Panc1 (cell line): ENCODE data around the gene GPC6. TPM values are rescaled to one million over a fixed set of nuclear protein-coding genes. Genes with fewer than 3 reads are reported as not detected.

Experiments used
- ATAC-seq: fragments of 200-7000 bp; cut with Tn5 transposase; 2 replicates; pipeline ENCODE4 v1.9.1; 2020; ENCODE audit warnings: mild to moderate bottlenecking, moderate library complexity
- BruUV-seq: library from RNA; stranded (reverse); fragments of 400-500 nt; replicated peaks from 2 replicates; lab custom pipeline; 2021; lab: Mats Ljungman, UMichigan
- CTCF ChIA-PET: fragments of 300-600 bp; sonication (Branson Sonifier 250); formaldehyde crosslinking; loops from one replicate; lab custom pipeline; 2022; ENCODE audit warnings: antibody characterized with exemption; lab: Charles Lee
- POLR2A ChIA-PET: fragments of 300-600 bp; sonication (Branson Sonifier 250); formaldehyde crosslinking; loops from one replicate; lab custom pipeline; 2022; ENCODE audit warnings: antibody characterized with exemption; lab: Charles Lee
- DNase-seq: peaks from one replicate; pipeline ENCODE4 v3.0.0-alpha.2; 2010; ENCODE audit warnings: low read depth, low spot score
- H3K27ac ChIP-seq: 2 replicates; pipeline ENCODE4 v1.5.1; 2011; ENCODE audit warnings: mild to moderate bottlenecking, low read length, inconsistent platforms
- H3K27me3 ChIP-seq: fragments of 200-500 bp; sonication (Bioruptor generic); 2 replicates; pipeline ENCODE4 v1.6.0; 2014; ENCODE audit warnings: low read length, inconsistent platforms; ENCODE audit not compliant: control insufficient read depth, insufficient read depth
- H3K36me3 ChIP-seq: fragments of 200-500 bp; sonication (Bioruptor generic); 2 replicates; pipeline ENCODE4 v1.5.1; 2014; ENCODE audit warnings: inconsistent platforms, mild to moderate bottlenecking, low read length, moderate library complexity; ENCODE audit not compliant: control insufficient read depth, insufficient read depth
- H3K4me1 ChIP-seq: 2 replicates; pipeline ENCODE4 v1.5.1; 2011; ENCODE audit warnings: inconsistent platforms, mild to moderate bottlenecking, low read length, moderate library complexity; ENCODE audit not compliant: control insufficient read depth, insufficient read depth
- H3K4me3 ChIP-seq, 2 experiments: 2 replicates each; pipeline ENCODE4 v1.5.1; 2011 to 2012; ENCODE audit warnings: low read depth in 2 of 2, low read length in 2 of 2, mild to moderate bottlenecking in 2 of 2, inconsistent platforms in 1 of 2, moderate library complexity in 1 of 2
- H3K9me3 ChIP-seq: fragments of 200-500 bp; sonication (Bioruptor generic); 2 replicates; pipeline ENCODE4 v1.5.1; 2014; ENCODE audit warnings: low read depth, mild to moderate bottlenecking, inconsistent platforms, low read length, moderate library complexity; ENCODE audit not compliant: control insufficient read depth, insufficient read depth
- POLR2AphosphoS5 ChIP-seq: IDR thresholded peaks from 2 replicates; pipeline ENCODE4 v1.6.1; 2012; ENCODE audit warnings: mild to moderate bottlenecking, low read depth, low read length, moderate library complexity
- SIN3A ChIP-seq: IDR thresholded peaks from 2 replicates; pipeline ENCODE4 v1.6.1; 2012; ENCODE audit warnings: low read depth, mild to moderate bottlenecking, low read length, moderate library complexity, borderline replicate concordance; ENCODE audit not compliant: insufficient read depth
- TCF7L2 ChIP-seq: IDR thresholded peaks from 2 replicates; pipeline ENCODE4 v1.6.1; 2011; ENCODE audit warnings: mild to moderate bottlenecking, low read depth, low read length, inconsistent platforms
- in situ Hi-C: cut with HindIII; loops from 2 replicates; pipeline ENCODE4 v1.10.0; 2016; ENCODE audit warnings: low sequenced_read_pairs, low pct_unique_long_range_greater_than_20kb
- intact Hi-C: fragments of 100-400 bp; cut with micrococcal nuclease; formaldehyde crosslinking; loops from one replicate; pipeline ENCODE4 v1.10.0; 2022; ENCODE audit not compliant: unreplicated experiment
- total RNA-seq: library from RNA; stranded (reverse); gene quantifications from one replicate; pipeline ENCODE4 v1.2.1, GENCODE V29; 2021; ENCODE audit not compliant: unreplicated experiment
- TF ChIP-seq, protein P1 (sequence below): fragments of 450-650 bp; IDR thresholded peaks from 2 replicates; pipeline ENCODE4 v1.5.1; 2017; ENCODE audit warnings: mild to moderate bottlenecking
- TF ChIP-seq, protein P2 (sequence below), 2 experiments: IDR thresholded peaks; 2 replicates each; pipeline ENCODE4 v1.6.1; 2011 to 2012; ENCODE audit warnings: low read depth in 2 of 2, control low read depth in 1 of 2, low read length in 1 of 2, mild to moderate bottlenecking in 1 of 2, moderate library complexity in 1 of 2; ENCODE audit not compliant: insufficient read depth in 1 of 2

GPC6 gene
- total RNA-seq, 1 experiment from 2014 or later, result 4.8 TPM

DNA sequence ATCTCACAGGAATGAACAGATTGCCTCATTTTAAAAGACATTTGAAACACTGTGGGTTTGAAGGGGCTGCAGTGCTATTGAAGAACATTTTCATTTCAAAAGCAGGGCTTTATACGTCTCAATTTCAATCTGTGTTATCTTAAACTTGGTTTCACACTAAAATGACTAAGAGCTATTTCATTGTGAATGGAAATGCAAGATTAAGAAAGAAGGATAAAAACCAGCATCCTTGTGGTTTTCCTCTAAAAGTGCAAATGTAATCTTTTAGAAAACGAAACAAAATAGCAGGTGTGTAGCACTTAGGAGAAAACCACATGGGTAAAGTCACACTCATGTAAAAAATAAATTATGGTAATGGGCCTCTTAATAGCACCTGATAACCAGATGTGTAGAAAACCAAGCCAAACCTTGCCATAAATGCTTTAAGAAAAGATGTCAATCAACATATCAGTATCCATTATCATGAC is 397.7 kb downstream of the GPC6 start:
- intact Hi-C loops, result no loop called here
- H3K36me3 ChIP-seq, result no peaks in the 10 kb centered on the region
- DNase-seq (no peak), ATAC-seq (no peak)
- TF ChIP-seq, protein P1, sequence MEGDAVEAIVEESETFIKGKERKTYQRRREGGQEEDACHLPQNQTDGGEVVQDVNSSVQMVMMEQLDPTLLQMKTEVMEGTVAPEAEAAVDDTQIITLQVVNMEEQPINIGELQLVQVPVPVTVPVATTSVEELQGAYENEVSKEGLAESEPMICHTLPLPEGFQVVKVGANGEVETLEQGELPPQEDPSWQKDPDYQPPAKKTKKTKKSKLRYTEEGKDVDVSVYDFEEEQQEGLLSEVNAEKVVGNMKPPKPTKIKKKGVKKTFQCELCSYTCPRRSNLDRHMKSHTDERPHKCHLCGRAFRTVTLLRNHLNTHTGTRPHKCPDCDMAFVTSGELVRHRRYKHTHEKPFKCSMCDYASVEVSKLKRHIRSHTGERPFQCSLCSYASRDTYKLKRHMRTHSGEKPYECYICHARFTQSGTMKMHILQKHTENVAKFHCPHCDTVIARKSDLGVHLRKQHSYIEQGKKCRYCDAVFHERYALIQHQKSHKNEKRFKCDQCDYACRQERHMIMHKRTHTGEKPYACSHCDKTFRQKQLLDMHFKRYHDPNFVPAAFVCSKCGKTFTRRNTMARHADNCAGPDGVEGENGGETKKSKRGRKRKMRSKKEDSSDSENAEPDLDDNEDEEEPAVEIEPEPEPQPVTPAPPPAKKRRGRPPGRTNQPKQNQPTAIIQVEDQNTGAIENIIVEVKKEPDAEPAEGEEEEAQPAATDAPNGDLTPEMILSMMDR, result no peak
- TF ChIP-seq POLR2AphosphoS5 (no peak), TCF7L2 (no peak), SIN3A (no peak)
- TF ChIP-seq, protein P2, sequence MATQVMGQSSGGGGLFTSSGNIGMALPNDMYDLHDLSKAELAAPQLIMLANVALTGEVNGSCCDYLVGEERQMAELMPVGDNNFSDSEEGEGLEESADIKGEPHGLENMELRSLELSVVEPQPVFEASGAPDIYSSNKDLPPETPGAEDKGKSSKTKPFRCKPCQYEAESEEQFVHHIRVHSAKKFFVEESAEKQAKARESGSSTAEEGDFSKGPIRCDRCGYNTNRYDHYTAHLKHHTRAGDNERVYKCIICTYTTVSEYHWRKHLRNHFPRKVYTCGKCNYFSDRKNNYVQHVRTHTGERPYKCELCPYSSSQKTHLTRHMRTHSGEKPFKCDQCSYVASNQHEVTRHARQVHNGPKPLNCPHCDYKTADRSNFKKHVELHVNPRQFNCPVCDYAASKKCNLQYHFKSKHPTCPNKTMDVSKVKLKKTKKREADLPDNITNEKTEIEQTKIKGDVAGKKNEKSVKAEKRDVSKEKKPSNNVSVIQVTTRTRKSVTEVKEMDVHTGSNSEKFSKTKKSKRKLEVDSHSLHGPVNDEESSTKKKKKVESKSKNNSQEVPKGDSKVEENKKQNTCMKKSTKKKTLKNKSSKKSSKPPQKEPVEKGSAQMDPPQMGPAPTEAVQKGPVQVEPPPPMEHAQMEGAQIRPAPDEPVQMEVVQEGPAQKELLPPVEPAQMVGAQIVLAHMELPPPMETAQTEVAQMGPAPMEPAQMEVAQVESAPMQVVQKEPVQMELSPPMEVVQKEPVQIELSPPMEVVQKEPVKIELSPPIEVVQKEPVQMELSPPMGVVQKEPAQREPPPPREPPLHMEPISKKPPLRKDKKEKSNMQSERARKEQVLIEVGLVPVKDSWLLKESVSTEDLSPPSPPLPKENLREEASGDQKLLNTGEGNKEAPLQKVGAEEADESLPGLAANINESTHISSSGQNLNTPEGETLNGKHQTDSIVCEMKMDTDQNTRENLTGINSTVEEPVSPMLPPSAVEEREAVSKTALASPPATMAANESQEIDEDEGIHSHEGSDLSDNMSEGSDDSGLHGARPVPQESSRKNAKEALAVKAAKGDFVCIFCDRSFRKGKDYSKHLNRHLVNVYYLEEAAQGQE (IDR thresholded peaks at IDR 0.05; ENCODE audit: insufficient read depth in 1 of 2, low read depth in 2 of 2, low read length in 1 of 2), result no peak
- no peak overlapping the region for H3K27ac ChIP-seq
- CTCF ChIA-PET, result no interaction called here
- BruUV-seq, result no TSS peak
- in situ Hi-C loops, result no loop called here
- H3K9me3 ChIP-seq, result no peaks in the 10 kb centered on the region
- no peaks in the 10 kb centered on the region for H3K4me1 ChIP-seq
- POLR2A ChIA-PET, result no interaction called here
- H3K27me3 ChIP-seq, result no peaks in the 10 kb centered on the region
- H3K4me3 ChIP-seq, result no peak overlapping the region

DNA sequence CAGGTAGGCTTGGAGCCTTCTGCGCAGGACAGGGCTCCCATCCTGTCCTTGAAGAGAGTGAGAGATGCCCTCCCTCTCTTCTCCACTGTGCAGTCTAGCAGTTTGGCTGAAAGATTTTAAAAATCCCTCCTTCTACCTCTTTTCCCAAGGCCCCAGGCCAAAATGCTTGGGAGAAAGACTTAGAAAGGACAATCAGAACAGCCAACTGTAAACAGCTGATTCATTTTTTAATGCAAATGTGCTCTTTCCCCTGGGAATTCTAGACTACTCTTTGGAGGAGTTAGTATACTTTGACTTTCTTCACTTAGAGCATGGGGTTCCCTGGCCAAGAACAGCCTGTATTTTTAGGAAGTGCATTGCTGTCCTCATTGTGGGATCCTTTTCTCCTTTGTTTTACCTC is 398.9 kb downstream of the GPC6 start:
- H3K36me3 ChIP-seq, result no peaks in the 10 kb centered on the region
- no peak overlapping the region for H3K27ac ChIP-seq
- no peaks in the 10 kb centered on the region for H3K27me3 ChIP-seq
- no peak overlapping the region for H3K4me3 ChIP-seq
- ChIA-PET POLR2A (no interaction called here), CTCF (no interaction called here)
- TF ChIP-seq SIN3A, result no peak
- DNase-seq (no peak), ATAC-seq (no peak)
- intact Hi-C loops, result no loop called here
- H3K9me3 ChIP-seq, result no peaks in the 10 kb centered on the region
- BruUV-seq, result no TSS peak
- in situ Hi-C loops, result no loop called here
- no peaks in the 10 kb centered on the region for H3K4me1 ChIP-seq

DNA sequence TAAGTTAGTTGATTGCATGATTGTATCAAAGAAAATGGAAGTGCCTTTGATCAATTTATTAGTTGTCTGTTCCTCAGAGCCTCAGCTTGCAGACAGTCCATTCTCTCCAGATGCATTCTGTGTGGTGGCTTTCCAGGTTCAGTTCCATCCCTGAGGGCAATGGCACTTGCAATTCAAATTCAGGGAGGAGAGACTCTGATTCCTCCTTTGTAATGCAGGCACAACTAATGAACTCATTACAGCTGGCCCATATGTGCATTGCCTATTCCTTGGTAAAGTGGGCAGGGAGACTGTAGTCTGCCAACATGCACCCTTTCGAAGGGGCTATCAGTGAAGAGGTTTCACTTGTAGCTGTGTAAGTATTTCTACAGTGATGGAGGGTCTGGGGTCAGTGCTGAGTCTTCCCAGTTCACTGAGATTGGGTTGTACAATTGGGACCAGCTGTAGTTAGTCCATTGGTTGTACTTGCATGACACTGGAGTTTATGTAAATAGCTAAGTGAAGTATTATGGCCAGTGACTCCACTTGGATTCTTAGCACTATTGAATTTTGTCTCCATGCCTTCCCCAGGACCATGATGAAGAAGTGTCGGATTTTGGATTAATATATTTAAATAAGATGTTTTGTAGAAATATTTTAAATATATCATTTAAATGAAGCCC is 401.7 kb downstream of the GPC6 start:
- no peaks in the 10 kb centered on the region for H3K27me3 ChIP-seq
- H3K9me3 ChIP-seq, result no peaks in the 10 kb centered on the region
- ATAC-seq, result no peak
- no peaks in the 10 kb centered on the region for H3K36me3 ChIP-seq
- intact Hi-C loops, result no loop called here
- no peak overlapping the region for H3K4me3 ChIP-seq
- no peak overlapping the region for H3K27ac ChIP-seq
- TF ChIP-seq TCF7L2, result no peak
- TF ChIP-seq POLR2AphosphoS5, result no peak
- no peak for TF ChIP-seq SIN3A
- TF ChIP-seq, protein P1, result no peak
- TF ChIP-seq, protein P2 (IDR thresholded peaks at IDR 0.05; ENCODE audit: insufficient read depth in 1 of 2, low read depth in 2 of 2, low read length in 1 of 2), result no peak
- BruUV-seq, result no TSS peak
- in situ Hi-C loops, result no loop called here
- H3K4me1 ChIP-seq, result no peaks in the 10 kb centered on the region
- DNase-seq, result no peak
- CTCF ChIA-PET, result no interaction called here
- POLR2A ChIA-PET, result no interaction called here
